Activated CD4-positive, CD25-positive, alpha-beta regulatory T cell (primary cell): ENCODE results near the gene PRM1.

Experiments
- DNase-seq, 4 experiments: peaks; one replicate each; lab custom pipeline; 2025; lab: John Stamatoyannopoulos, UW

PRM1 gene

GRCh38 chr16:11236461-11237254 lies 44.5 kb downstream of the PRM1 start:
- DNase-seq: no peak

GRCh38 chr16:11235703-11235991 lies 45.5 kb downstream of the PRM1 start:
- no peak for DNase-seq

GRCh38 chr16:11234884-11235702 lies 46.0 kb downstream of the PRM1 start:
- no peak for DNase-seq

- DNase-seq: peak; percentile 21 to 57 (median 34)
Measured at GRCh38 chr16:11233727-11234376, 47.3 kb downstream of the PRM1 start.

GRCh38 chr16:11232852-11233726 lies 48.0 kb downstream of the PRM1 start:
- DNase-seq: peak; percentile 80 to 89 (median 86)

GRCh38 chr16:11232302-11232851 lies 48.8 kb downstream of the PRM1 start:
- DNase-seq: no peak

- DNase-seq: no peak
Measured at GRCh38 chr16:11231367-11231970, 49.7 kb downstream of the PRM1 start.
